Measurements from ENCODE around the gene FAM163B. TPM values are rescaled to one million over a fixed set of nuclear protein-coding genes. Genes with fewer than 3 reads are reported as not detected.

Gene FAM163B
- total and polyA plus RNA-seq, 2 donors (not counting 3 experiments of a cell fraction or from before 2014, with no cell fraction given), result not detected

- no peak for DNase-seq (ENCODE audit: low read depth, low spot score)
- no peak overlapping the region for H3K9ac ChIP-seq (replicated peaks; ENCODE audit: extremely low read depth, insufficient read depth, low read length)
- no peak overlapping the region for H3K27ac ChIP-seq (ENCODE audit: insufficient read depth, low read depth, low read length)
- no peak for TF ChIP-seq MYC (IDR thresholded peaks at IDR 0.05; ENCODE audit: low read depth, low read length)
- no peak for TF ChIP-seq POLR2AphosphoS5 (IDR thresholded peaks at IDR 0.05; ENCODE audit: insufficient read depth, low read depth, low read length)
- H3K27me3 ChIP-seq (ENCODE audit: control insufficient read depth in 2 of 2, insufficient read depth in 2 of 2, low read length in 2 of 2), result no peaks in the 10 kb centered on the region
- H3K79me2 ChIP-seq (ENCODE audit: control insufficient read depth, insufficient read depth, low read length), result no peaks in the 10 kb centered on the region
- H4K20me1 ChIP-seq (replicated peaks; ENCODE audit: control insufficient read depth, extremely low read depth, insufficient read depth, low read length), result no peaks in the 10 kb centered on the region
- intact Hi-C loops (cut with micrococcal nuclease) (no loop called here), dilution Hi-C loops (cut with MboI; ENCODE audit: extremely low pct_ligation_motif_present, low sequenced_read_pairs) (no loop called here)
- ChIA-PET CTCF (no interaction called here), POLR2A (no interaction called here)
- BruUV-seq (replicated peaks), result no TSS peak
- H3K4me3 ChIP-seq (replicated peaks in 1 of 3; ENCODE audit: insufficient read depth in 1 of 3, low read depth in 1 of 3, low read length in 3 of 3), result no peak overlapping the region
- no peak for FAIRE-seq
- H3K9me3 ChIP-seq (replicated peaks; ENCODE audit: control insufficient read depth, insufficient read depth, low read length), result no peaks in the 10 kb centered on the region
- no peaks in the 10 kb centered on the region for H3K9me1 ChIP-seq (replicated peaks; ENCODE audit: control insufficient read depth, extremely low read depth, insufficient read depth, low read length)
- no peak overlapping the region for H2AFZ ChIP-seq (ENCODE audit: low read depth, low read length)
- H3K4me1 ChIP-seq (ENCODE audit: control insufficient read depth, extremely low read depth, insufficient read depth, low read length), result no peaks in the 10 kb centered on the region
- no peak overlapping the region for H3K4me2 ChIP-seq (ENCODE audit: insufficient read depth, low read length)
- no peaks in the 10 kb centered on the region for H3K36me3 ChIP-seq (ENCODE audit: control insufficient read depth in 2 of 2, extremely low read depth in 1 of 2, insufficient read depth in 2 of 2, low read length in 2 of 2)
These were observed 31.6 kb upstream of the FAM163B start for GRCh38 chr9:133640580-133641395.

DNA sequence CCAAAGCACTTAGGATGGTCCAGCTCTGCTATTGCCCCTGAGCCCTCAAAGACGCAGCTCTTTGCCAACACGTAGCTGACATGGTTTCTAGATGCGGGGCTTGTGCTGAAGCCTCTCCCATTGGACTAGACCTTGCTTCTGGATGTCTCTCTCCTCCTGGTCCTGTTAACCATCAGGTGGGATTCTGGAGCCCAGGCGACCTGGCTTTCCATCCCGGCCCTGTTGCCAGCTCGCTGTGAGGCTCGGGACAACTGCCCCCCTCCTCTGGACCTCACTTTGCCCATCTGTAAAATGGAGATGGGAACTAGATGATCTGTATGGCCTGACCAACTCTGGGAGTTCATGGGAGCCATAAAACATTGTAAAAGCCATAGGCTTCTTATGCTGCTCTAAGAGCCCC is 31.0 kb upstream of the FAM163B start:
- FAIRE-seq (no peak), DNase-seq (ENCODE audit: low read depth, low spot score) (no peak)
- intact Hi-C loops (cut with micrococcal nuclease) (no loop called here), dilution Hi-C loops (cut with MboI; ENCODE audit: extremely low pct_ligation_motif_present, low sequenced_read_pairs) (no loop called here)
- Histone ChIP-seq H3K9me1 (replicated peaks; ENCODE audit: control insufficient read depth, extremely low read depth, insufficient read depth, low read length) (no peaks in the 10 kb centered on the region), H3K9ac (replicated peaks; ENCODE audit: extremely low read depth, insufficient read depth, low read length) (no peak overlapping the region), H3K4me1 (ENCODE audit: control insufficient read depth, extremely low read depth, insufficient read depth, low read length) (no peaks in the 10 kb centered on the region), H3K4me3 (replicated peaks in 1 of 3; ENCODE audit: insufficient read depth in 1 of 3, low read depth in 1 of 3, low read length in 3 of 3) (no peak overlapping the region), H4K20me1 (replicated peaks; ENCODE audit: control insufficient read depth, extremely low read depth, insufficient read depth, low read length) (no peaks in the 10 kb centered on the region), H3K36me3 (ENCODE audit: control insufficient read depth in 2 of 2, extremely low read depth in 1 of 2, insufficient read depth in 2 of 2, low read length in 2 of 2) (no peaks in the 10 kb centered on the region), H3K9me3 (replicated peaks; ENCODE audit: control insufficient read depth, insufficient read depth, low read length) (no peaks in the 10 kb centered on the region), H2AFZ (ENCODE audit: low read depth, low read length) (no peak overlapping the region), H3K27me3 (ENCODE audit: control insufficient read depth in 2 of 2, insufficient read depth in 2 of 2, low read length in 2 of 2) (no peaks in the 10 kb centered on the region), H3K27ac (ENCODE audit: insufficient read depth, low read depth, low read length) (no peak overlapping the region), H3K4me2 (ENCODE audit: insufficient read depth, low read length) (no peak overlapping the region), H3K79me2 (ENCODE audit: control insufficient read depth, insufficient read depth, low read length) (no peaks in the 10 kb centered on the region)
- POLR2A ChIA-PET, result no interaction called here
- CTCF ChIA-PET, result no interaction called here
- no TSS peak for BruUV-seq (replicated peaks)
- no peak for TF ChIP-seq FOS (IDR thresholded peaks at IDR 0.05; ENCODE audit: borderline replicate concordance, insufficient read depth, low read length)
- TF ChIP-seq, protein P1, sequence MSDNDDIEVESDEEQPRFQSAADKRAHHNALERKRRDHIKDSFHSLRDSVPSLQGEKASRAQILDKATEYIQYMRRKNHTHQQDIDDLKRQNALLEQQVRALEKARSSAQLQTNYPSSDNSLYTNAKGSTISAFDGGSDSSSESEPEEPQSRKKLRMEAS (IDR thresholded peaks at IDR 0.05; ENCODE audit: insufficient read depth, insufficient read length), result no peak
- TF ChIP-seq POLR2A (IDR thresholded peaks at IDR 0.05; ENCODE audit: low read depth, low read length), result no peak
- no peak for TF ChIP-seq GATA2 (IDR thresholded peaks at IDR 0.05; ENCODE audit: insufficient read depth, insufficient read length, low read depth, low read length)
- TF ChIP-seq EZH2 (IDR thresholded peaks at IDR 0.05; ENCODE audit: borderline replicate concordance, low read depth, low read length, severe bottlenecking), result no peak
- TF ChIP-seq, protein P2, sequence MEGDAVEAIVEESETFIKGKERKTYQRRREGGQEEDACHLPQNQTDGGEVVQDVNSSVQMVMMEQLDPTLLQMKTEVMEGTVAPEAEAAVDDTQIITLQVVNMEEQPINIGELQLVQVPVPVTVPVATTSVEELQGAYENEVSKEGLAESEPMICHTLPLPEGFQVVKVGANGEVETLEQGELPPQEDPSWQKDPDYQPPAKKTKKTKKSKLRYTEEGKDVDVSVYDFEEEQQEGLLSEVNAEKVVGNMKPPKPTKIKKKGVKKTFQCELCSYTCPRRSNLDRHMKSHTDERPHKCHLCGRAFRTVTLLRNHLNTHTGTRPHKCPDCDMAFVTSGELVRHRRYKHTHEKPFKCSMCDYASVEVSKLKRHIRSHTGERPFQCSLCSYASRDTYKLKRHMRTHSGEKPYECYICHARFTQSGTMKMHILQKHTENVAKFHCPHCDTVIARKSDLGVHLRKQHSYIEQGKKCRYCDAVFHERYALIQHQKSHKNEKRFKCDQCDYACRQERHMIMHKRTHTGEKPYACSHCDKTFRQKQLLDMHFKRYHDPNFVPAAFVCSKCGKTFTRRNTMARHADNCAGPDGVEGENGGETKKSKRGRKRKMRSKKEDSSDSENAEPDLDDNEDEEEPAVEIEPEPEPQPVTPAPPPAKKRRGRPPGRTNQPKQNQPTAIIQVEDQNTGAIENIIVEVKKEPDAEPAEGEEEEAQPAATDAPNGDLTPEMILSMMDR (IDR thresholded peaks at IDR 0.05; ENCODE audit: extremely low read depth in 1 of 2, insufficient read depth in 1 of 2, low read depth in 1 of 2, low read length in 2 of 2), result no peak
- no peak for TF ChIP-seq JUN (IDR thresholded peaks at IDR 0.05; ENCODE audit: borderline replicate concordance, insufficient read depth, insufficient read length, low read depth)
- TF ChIP-seq POLR2AphosphoS5 (IDR thresholded peaks at IDR 0.05; ENCODE audit: insufficient read depth, low read depth, low read length), result no peak
- TF ChIP-seq MYC (IDR thresholded peaks at IDR 0.05; ENCODE audit: low read depth, low read length), result no peak

Data from endothelial cell of umbilical vein (primary cell).